Body of pancreas (tissue), 4 donors: ENCODE results near the gene PODXL.

Source experiments
- CTCF ChIP-seq, 7 experiments: fragments of 450-650 bp in 4 of 7; fragments of 200-600 bp in 3 of 7; sonication (generic) in 3 of 7; IDR thresholded peaks; one replicate each; pipeline ENCODE4 v1.5.1; 2016 to 2019; ENCODE audit warnings: antibody characterized with exemption in 7 of 7
- POLR2A ChIP-seq, 3 donors: fragments of 450-650 bp; IDR thresholded peaks; one replicate each; pipeline ENCODE4 v1.6.1; 2016; ENCODE audit warnings: antibody characterized with exemption in 3 of 3, mild to moderate bottlenecking in 2 of 3

GRCh38 chr7:131591687-131592319, 35.4 kb upstream of the PODXL start:
- TF ChIP-seq POLR2A (IDR thresholded peaks at IDR 0.05) (no peak), CTCF (IDR thresholded peaks at IDR 0.05) (no peak)
